IPS-15b (cell line): ENCODE measurements around the gene THSD1.
"Not testable (repeated sequence)": the region's sequence is repeated elsewhere in the genome, so short reads cannot be mapped to it uniquely, and the experiment has no call there.

Source experiments
- H3K27me3 ChIP-seq: one replicate; pipeline ENCODE4 v1.6.1; 2013; ENCODE audit warnings: low read length; ENCODE audit not compliant: control insufficient read depth, insufficient read depth
- H3K36me3 ChIP-seq: one replicate; pipeline ENCODE4 v1.6.1; 2013; ENCODE audit warnings: low read length; ENCODE audit not compliant: control insufficient read depth, insufficient read depth
- H3K4me1 ChIP-seq: one replicate; pipeline ENCODE4 v1.6.1; 2013; ENCODE audit warnings: mild to moderate bottlenecking, low read length; ENCODE audit not compliant: control insufficient read depth, insufficient read depth
- H3K4me3 ChIP-seq: one replicate; pipeline ENCODE4 v1.5.1; 2013; ENCODE audit warnings: low read depth, low read length
- H3K9ac ChIP-seq: one replicate; pipeline ENCODE4 v1.6.1; 2013; ENCODE audit warnings: low read depth, mild to moderate bottlenecking, low read length
- H3K9me3 ChIP-seq: one replicate; pipeline ENCODE4 v1.6.1; 2013; ENCODE audit warnings: mild to moderate bottlenecking, low read length; ENCODE audit not compliant: control insufficient read depth, insufficient read depth

The THSD1 gene

GRCh38 chr13:52345631-52346251 is 60.2 kb downstream of the THSD1 start:
- H3K36me3 ChIP-seq: no peaks in the 10 kb centered on the region
- H3K9ac ChIP-seq: no peak overlapping the region
- H3K4me1 ChIP-seq: no peaks in the 10 kb centered on the region
- H3K27me3 ChIP-seq: no peaks in the 10 kb centered on the region
- no peak overlapping the region for H3K4me3 ChIP-seq
- no peaks in the 10 kb centered on the region for H3K9me3 ChIP-seq

DNA sequence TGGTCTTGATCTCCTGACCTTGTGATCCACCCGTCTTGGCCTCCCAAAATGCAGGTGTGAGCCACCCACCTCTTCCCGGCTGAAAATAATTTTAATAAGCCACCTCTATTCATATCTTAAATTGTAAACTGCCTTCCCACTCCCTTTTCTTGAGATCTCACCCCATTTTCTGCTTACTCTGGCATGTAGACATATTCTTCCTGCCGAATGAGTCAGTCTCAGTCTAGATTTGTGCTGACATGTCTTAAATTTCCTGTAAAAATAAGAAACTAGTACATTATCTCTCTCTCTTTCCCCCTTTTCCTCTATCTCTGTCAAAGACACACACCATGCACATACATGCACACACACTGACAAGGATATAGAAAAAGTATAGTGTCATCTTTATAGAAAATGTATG is 60.9 kb downstream of the THSD1 start:
- Histone ChIP-seq H3K9ac (no peak overlapping the region), H3K4me3 (no peak overlapping the region), H3K36me3 (no peaks in the 10 kb centered on the region), H3K27me3 (no peaks in the 10 kb centered on the region), H3K9me3 (no peaks in the 10 kb centered on the region), H3K4me1 (no peaks in the 10 kb centered on the region)

GRCh38 chr13:52344108-52344507 is 61.9 kb downstream of the THSD1 start:
- no peak overlapping the region for H3K4me3 ChIP-seq
- no peaks in the 10 kb centered on the region for H3K36me3 ChIP-seq
- H3K4me1 ChIP-seq: no peaks in the 10 kb centered on the region
- no peaks in the 10 kb centered on the region for H3K27me3 ChIP-seq
- H3K9ac ChIP-seq: no peak overlapping the region
- H3K9me3 ChIP-seq: no peaks in the 10 kb centered on the region

DNA sequence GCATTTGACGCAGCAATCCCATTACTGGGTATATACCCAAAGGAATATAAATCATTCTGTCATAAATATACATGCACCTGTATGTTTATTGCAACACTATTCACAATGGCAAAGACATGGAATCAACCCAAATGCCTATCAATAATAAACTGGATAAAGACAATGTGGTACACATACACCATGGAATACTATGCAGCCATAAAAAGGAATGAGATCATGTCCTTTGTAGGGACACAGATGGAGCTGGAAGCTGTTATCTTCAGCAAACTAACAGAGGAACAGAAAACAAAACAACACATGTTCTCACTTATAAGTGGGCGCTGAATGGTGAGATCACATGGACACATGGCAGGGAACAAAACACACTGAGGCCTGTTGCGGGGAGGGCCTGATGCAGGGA is 63.8 kb downstream of the THSD1 start:
- H3K4me3 ChIP-seq, H3K9ac ChIP-seq, H3K4me1 ChIP-seq, H3K27me3 ChIP-seq, H3K36me3 ChIP-seq, H3K9me3 ChIP-seq: not testable (repeated sequence)

- not testable (repeated sequence) for H3K9ac ChIP-seq
Observed at GRCh38 chr13:52337828-52338455, 68.0 kb downstream of the THSD1 start.

GRCh38 chr13:52334107-52334506 is 71.9 kb downstream of the THSD1 start:
- H3K4me3 ChIP-seq, H3K36me3 ChIP-seq, H3K9me3 ChIP-seq, H3K27me3 ChIP-seq, H3K9ac ChIP-seq, H3K4me1 ChIP-seq: not testable (repeated sequence)

More at GRCh38 chr13:52337828-52338455, 68.0 kb downstream of the THSD1 start:
- H3K4me1 ChIP-seq, H3K36me3 ChIP-seq, H3K9me3 ChIP-seq, H3K27me3 ChIP-seq, H3K4me3 ChIP-seq: not testable (repeated sequence)

DNA sequence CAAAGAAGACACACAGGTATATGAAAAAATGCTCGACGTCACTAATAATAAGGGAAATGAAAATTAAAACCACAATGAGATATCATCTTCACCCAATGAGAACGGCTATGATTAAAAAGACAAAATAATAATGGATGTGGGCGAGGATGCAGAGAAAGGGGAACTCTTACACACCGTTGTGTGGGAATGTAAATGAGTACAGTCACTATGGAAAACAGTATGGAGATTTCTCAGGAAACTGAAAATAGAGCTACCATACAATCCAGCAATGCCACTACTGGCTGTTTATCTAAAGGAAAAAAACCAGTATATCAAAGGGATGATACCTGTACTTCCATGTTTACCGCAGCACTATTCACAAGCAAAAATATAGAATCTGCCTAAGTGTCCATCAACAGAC is 74.1 kb downstream of the THSD1 start:
- not testable (repeated sequence) for H3K4me3 ChIP-seq, H3K4me1 ChIP-seq, H3K27me3 ChIP-seq, H3K9me3 ChIP-seq, H3K9ac ChIP-seq, H3K36me3 ChIP-seq
